A549 treated with AZD9567 at 1 μM for 4 hours (cell line): ENCODE measurements around the gene SLC9A5. TPM values are rescaled to one million over a fixed set of nuclear protein-coding genes. Genes with fewer than 3 reads are reported as not detected.

Source experiments
- total RNA-seq: library from RNA; stranded (reverse); fragments of 200-300 nt; extraction: Qiagen RNA extraction; gene quantifications from 5 replicates; pipeline ENCODE4 v1.2.3, GENCODE V29; 2022; ENCODE audit not compliant: insufficient read depth

SLC9A5 gene
- 0.41 to 2.0 TPM (median 1.5 TPM) in 5 replicates for total RNA-seq

GRCh38 chr16:67248401-67249177 lies at the start of gene SLC9A5:
SLC9A5 (plus strand) TSS chr16:67248979; CDS start chr16:67249015, 36 bp downstream.

GRCh38 chr16:67199011-67199807 lies 49.6 kb upstream of the SLC9A5 start, which contains the start of gene ELMO3:
ELMO3 (plus strand) TSS chr16:67199131; CDS start chr16:67199327, 196 bp downstream.

GRCh38 chr16:67226804-67227566 lies 21.8 kb upstream of the SLC9A5 start, which contains the start of gene TMEM208:
TMEM208 (plus strand) TSS chr16:67227130; CDS start chr16:67227219, 89 bp downstream.

GRCh38 chr16:67247192-67248072 lies 1.3 kb upstream of the SLC9A5 start, which contains the start of gene FHOD1:
FHOD1 (minus strand) TSS chr16:67247481; CDS start chr16:67247410, 71 bp downstream.

GRCh38 chr16:67279296-67280089 lies 30.7 kb downstream of the SLC9A5 start, which contains the start of gene PLEKHG4:
PLEKHG4 (plus strand) TSS chr16:67279532; CDS start chr16:67280045, 513 bp downstream.

Other genes with a start within 250 kb of the SLC9A5 start
- gene CBFB, start 219.8 kb upstream of the SLC9A5 start, total RNA-seq = 48.0 to 74.9 TPM (median 52.6 TPM) in 5 replicates
- 25.7 to 34.0 TPM (median 26.3 TPM) in 5 replicates for gene PHAF1, start 139.0 kb upstream of the SLC9A5 start, total RNA-seq
- 7.3 to 8.6 TPM (median 8.4 TPM) in 5 replicates for gene B3GNT9, start 98.0 kb upstream of the SLC9A5 start, total RNA-seq
- gene TRADD, start 89.1 kb upstream of the SLC9A5 start, total RNA-seq = 12.6 to 23.6 TPM (median 22.4 TPM) in 5 replicates
- gene FBXL8, start 89.0 kb upstream of the SLC9A5 start, total RNA-seq = 4.9 to 12.1 TPM (median 8.9 TPM) in 5 replicates
- 5.9 to 18.4 TPM (median 16.4 TPM) in 5 replicates for gene HSF4, start 84.2 kb upstream of the SLC9A5 start, total RNA-seq
- 43.9 to 83.6 TPM (median 80.7 TPM) in 5 replicates for gene NOL3, start 78.4 kb upstream of the SLC9A5 start, total RNA-seq
- gene MATCAP1, start 65.0 kb upstream of the SLC9A5 start, total RNA-seq = 5.3 to 8.6 TPM (median 6.8 TPM) in 5 replicates
- 0.07 to 0.15 TPM (median 0.12 TPM) in 4 of 5 replicates, not detected in the other for gene EXOC3L1, start 58.8 kb upstream of the SLC9A5 start, total RNA-seq
- gene E2F4, start 56.8 kb upstream of the SLC9A5 start, total RNA-seq = 102 to 121 TPM (median 104 TPM) in 5 replicates
- gene ELMO3, start 49.8 kb upstream of the SLC9A5 start, total RNA-seq = 1.6 to 1.7 TPM (median 1.7 TPM) in 4 of 5 replicates, not detected in the other
- 87.8 to 101 TPM (median 94.4 TPM) in 5 replicates for gene TMEM208, start 21.8 kb upstream of the SLC9A5 start, total RNA-seq
- gene FHOD1, start 1.5 kb upstream of the SLC9A5 start, total RNA-seq = 31.6 to 55.6 TPM (median 50.4 TPM) in 5 replicates
- gene PLEKHG4, start 30.6 kb downstream of the SLC9A5 start, total RNA-seq = 10.3 to 13.6 TPM (median 13.0 TPM) in 5 replicates
- gene KCTD19, start 77.8 kb downstream of the SLC9A5 start, total RNA-seq = 0.11 to 0.85 TPM (median 0.27 TPM) in 4 of 5 replicates, not detected in the other
- gene LRRC36, start 77.8 kb downstream of the SLC9A5 start, total RNA-seq = 0.13 to 0.29 TPM (median 0.15 TPM) in 3 of 5 replicates, not detected in the others
- gene TPPP3, start 144.5 kb downstream of the SLC9A5 start, total RNA-seq = 2.1 to 13.9 TPM (median 13.1 TPM) in 5 replicates
- gene ZDHHC1, start 167.5 kb downstream of the SLC9A5 start, total RNA-seq = 3.8 to 7.5 TPM (median 7.0 TPM) in 5 replicates
- 1.6 to 2.2 TPM (median 1.8 TPM) in 5 replicates for gene HSD11B2, start 182.1 kb downstream of the SLC9A5 start, total RNA-seq
- 94.7 to 122 TPM (median 111 TPM) in 5 replicates for gene ATP6V0D1, start 232.2 kb downstream of the SLC9A5 start, total RNA-seq
- gene AGRP, start 234.6 kb downstream of the SLC9A5 start, total RNA-seq = not detected in 5 replicates